MCF 10A (cell line): Measurements from ENCODE around the gene KIF5A. TPM values are rescaled to one million over a fixed set of nuclear protein-coding genes. Genes with fewer than 3 reads are reported as not detected.
A peak's percentile ranks its signal among the peaks of the same experiment; 100 is the strongest.

Source experiments
- BruUV-seq: library from RNA; stranded (reverse); fragments of 400-500 nt; replicated peaks from 2 replicates; lab custom pipeline; 2021; lab: Mats Ljungman, UMichigan
- CTCF ChIA-PET: fragments of 300-600 bp; sonication (Branson Sonifier 250); formaldehyde crosslinking; extraction: SDS; loops from one replicate; lab custom pipeline; 2021; ENCODE audit warnings: antibody characterized with exemption, inconsistent platforms; lab: Yijun Ruan, JAX
- POLR2A ChIA-PET: fragments of 300-600, 350-650 bp; sonication (Branson Sonifier 250); formaldehyde crosslinking; extraction: SDS; loops from one replicate; lab custom pipeline; 2020; ENCODE audit warnings: antibody characterized with exemption, inconsistent platforms; lab: Yijun Ruan, JAX
- DNase-seq: peaks from one replicate; pipeline ENCODE4 v3.0.0-alpha.2; 2018; ENCODE audit not compliant: unreplicated experiment
- H3K27ac Mint-ChIP-seq: one replicate; pipeline ENCODE4 v1.8.0; 2022; ENCODE audit warnings: mild to moderate bottlenecking, low read depth, mixed read lengths; ENCODE audit not compliant: unreplicated experiment
- H3K27me3 Mint-ChIP-seq: one replicate; pipeline ENCODE4 v1.8.0; 2022; ENCODE audit warnings: mixed read lengths; ENCODE audit not compliant: insufficient read depth, unreplicated experiment
- H3K36me3 Mint-ChIP-seq: one replicate; pipeline ENCODE4 v1.8.0; 2022; ENCODE audit warnings: mild to moderate bottlenecking, moderate library complexity, mixed read lengths; ENCODE audit not compliant: insufficient read depth, unreplicated experiment
- H3K4me1 Mint-ChIP-seq: one replicate; pipeline ENCODE4 v1.8.0; 2022; ENCODE audit warnings: mixed read lengths; ENCODE audit not compliant: insufficient read depth, unreplicated experiment
- H3K4me3 Mint-ChIP-seq: one replicate; pipeline ENCODE4 v1.8.0; 2022; ENCODE audit warnings: mild to moderate bottlenecking, moderate library complexity, mixed read lengths; ENCODE audit not compliant: unreplicated experiment
- H3K9me3 Mint-ChIP-seq: one replicate; pipeline ENCODE4 v1.8.0; 2022; ENCODE audit warnings: mixed read lengths; ENCODE audit not compliant: unreplicated experiment
- CTCF ChIP-seq: fragments of 200-600 bp; IDR thresholded peaks from one replicate; pipeline ENCODE4 v1.8.0; 2022; ENCODE audit warnings: antibody characterized with exemption, mild to moderate bottlenecking; ENCODE audit not compliant: unreplicated experiment
- intact Hi-C: fragments of 100-400 bp; cut with micrococcal nuclease; formaldehyde crosslinking; loops from 2 replicates; pipeline ENCODE4 v1.14.1; 2022
- total RNA-seq: library from RNA; stranded (reverse); gene quantifications from 2 replicates; pipeline ENCODE4 v1.2.3, GENCODE V29; 2022

Gene KIF5A
- total RNA-seq, 1 experiment from 2014 or later, result 0.56 TPM

DNA sequence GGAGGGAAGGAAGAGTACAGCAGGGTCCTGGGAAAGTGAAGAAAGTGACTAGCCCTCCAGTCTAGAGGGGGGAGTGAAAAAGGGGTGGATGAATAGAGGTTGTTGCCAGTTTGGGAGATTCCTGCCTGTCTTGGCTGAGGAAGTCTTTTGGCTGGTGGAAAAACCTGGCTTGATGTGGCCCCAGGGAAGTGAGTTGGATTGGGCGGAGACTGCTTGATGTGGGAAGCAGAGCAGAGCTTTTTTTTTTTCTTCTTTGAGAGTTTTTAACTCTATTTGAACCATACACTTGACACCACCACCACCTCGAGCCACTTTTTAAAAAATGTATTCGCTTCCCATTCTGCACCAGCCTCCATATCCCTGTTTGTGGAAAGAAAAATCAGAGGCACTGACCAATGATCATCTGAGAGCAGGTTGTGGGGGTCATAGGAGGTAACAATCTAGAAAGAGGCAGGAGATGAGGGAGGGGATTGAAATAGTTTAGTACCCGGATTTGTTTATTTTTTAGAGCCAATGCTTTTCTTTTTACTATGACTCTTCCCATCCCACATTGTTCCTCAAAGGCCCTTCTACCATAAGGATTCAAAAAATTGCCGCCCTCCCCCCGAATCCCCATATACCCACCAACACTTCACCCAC lies 54.1 kb downstream of the KIF5A start:
- Mint-ChIP-seq H3K4me3 (peak overlapping the region; percentile 64), H3K36me3 (peaks cover 23% of the 10 kb centered on the region), H3K4me1 (peaks cover 13% of the 10 kb centered on the region), H3K9me3 (no peaks in the 10 kb centered on the region), H3K27me3 (no peaks in the 10 kb centered on the region), H3K27ac (no peak overlapping the region)
- no TSS peak for BruUV-seq
- no peak for TF ChIP-seq CTCF
- intact Hi-C loops, result no loop called here
- peak; percentile 26 for DNase-seq
- ChIA-PET CTCF (interaction anchor here (0.7 to 1.8 kb wide), 2 partner anchors 16 to 21 kb away, joined by 3 to 9 read pairs; no protein-coding TSS in a partner anchor), POLR2A (interaction anchor here (0.7 to 1.3 kb wide), 6 partner anchors 11 to 83 kb away, joined by 3 to 6 read pairs (median 4); partner anchors contain the start of genes DCTN2, DDIT3 and PIP4K2C)

DNA sequence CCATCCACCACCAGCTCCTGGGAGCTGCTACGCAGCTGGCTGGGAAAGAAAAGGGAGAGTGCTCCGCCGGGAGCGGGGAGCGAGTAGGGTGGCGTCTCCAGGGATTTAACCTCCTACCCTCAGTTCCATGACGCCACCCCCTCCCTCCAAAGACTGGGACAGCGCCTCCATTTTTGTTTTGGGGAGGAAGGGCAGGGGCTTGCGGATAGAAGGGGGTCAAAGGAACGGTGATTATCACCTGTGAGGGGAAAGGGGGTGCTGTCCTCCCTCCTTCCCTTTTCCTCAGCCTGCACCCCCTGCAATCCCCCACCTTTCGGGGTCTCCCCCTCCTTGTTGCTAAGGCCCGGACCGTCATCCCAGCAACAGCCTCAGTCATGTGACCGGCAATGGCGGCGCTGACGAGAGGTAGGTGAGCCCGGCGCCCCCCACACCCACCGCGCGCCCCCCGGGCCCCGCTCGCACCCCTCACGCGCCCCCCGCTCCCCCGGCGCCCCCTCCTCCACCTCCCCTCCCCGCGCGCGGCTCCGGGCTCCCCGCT lies 54.7 kb downstream of the KIF5A start, which contains the start of gene DTX3:
Gene DTX3, plus strand, starts transcription at position 371 of the 538 bp plus-strand sequence. CDS start 1,694 bp downstream, outside the sequence.
- H3K36me3 Mint-ChIP-seq, result peaks cover 19% of the 10 kb centered on the region
- intact Hi-C loops, result no loop called here
- no TSS peak for BruUV-seq

DNA sequence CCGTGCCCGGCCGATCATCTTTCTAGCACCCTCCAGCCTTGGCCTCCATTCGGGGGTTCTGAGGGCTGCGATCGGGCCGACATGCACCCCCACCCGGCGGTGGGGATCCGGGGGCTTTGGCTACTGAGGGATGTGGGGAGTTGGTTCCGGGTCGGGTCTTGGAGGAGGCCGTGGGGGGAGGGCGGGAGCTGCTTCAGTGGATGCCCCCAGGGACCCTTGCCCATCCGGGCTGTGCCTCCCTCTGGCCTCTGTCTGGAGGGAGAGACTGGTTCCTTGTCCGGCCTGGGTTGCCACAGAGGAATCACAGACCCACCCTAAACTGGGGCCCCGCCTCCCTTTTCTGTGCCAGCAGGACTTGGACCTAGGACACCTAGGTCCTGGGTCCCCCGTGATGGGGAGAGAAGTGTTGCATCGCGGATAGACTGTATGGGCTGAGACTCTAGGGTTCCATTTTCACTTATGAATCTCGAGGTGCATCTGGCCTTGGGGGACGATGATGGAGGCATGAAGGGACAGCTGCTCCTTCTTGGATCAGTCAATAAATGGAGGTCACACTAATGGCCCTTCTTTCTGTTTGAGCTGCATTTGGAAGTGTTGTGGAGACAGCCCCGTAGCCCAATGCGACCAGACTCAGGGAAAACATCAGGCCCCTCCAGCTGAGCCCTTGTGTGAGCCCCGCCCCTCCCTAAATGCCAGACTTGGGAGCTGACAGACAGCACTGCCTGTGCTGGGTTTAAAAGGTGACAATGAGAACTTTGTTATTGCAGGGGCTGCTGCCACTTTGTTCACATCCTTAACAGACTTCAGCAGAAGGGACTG lies 55.4 kb downstream of the KIF5A start:
- H3K4me1 Mint-ChIP-seq, result peaks cover 13% of the 10 kb centered on the region
- H3K4me3 Mint-ChIP-seq, result peak overlapping the region; percentile 64
- no peak for TF ChIP-seq CTCF
- POLR2A ChIA-PET, result interaction anchor here (1.0 to 1.1 kb wide), 2 partner anchors 12 to 14 kb away, joined by 3 read pairs; no protein-coding TSS in a partner anchor
- intact Hi-C loops, result no loop called here
- no peaks in the 10 kb centered on the region for H3K27me3 Mint-ChIP-seq
- CTCF ChIA-PET, result interaction anchor here (1.3 to 4.5 kb wide), 3 partner anchors 17 to 28 kb away, joined by 4 to 30 read pairs (median 4); partner anchors contain the start of gene B4GALNT1
- no peak for DNase-seq
- no TSS peak for BruUV-seq
- H3K27ac Mint-ChIP-seq, result no peak overlapping the region
- H3K9me3 Mint-ChIP-seq, result no peaks in the 10 kb centered on the region
- peaks cover 14% of the 10 kb centered on the region for H3K36me3 Mint-ChIP-seq

More for the DNA sequence above, 54.7 kb downstream of the KIF5A start, which contains the start of gene DTX3:
- H3K27ac Mint-ChIP-seq, result no peak within 1 kb of the TSS
- H3K27me3 Mint-ChIP-seq, result no peaks in the 10 kb centered on the region
- H3K4me1 Mint-ChIP-seq, result peaks cover 13% of the 10 kb centered on the region
- no peak for DNase-seq
- peak within 1 kb of the TSS; percentile 64 for H3K4me3 Mint-ChIP-seq
- no peaks in the 10 kb centered on the region for H3K9me3 Mint-ChIP-seq
- TF ChIP-seq CTCF, result no peak
- ChIA-PET POLR2A (interaction anchor here (0.7 to 1.3 kb wide), 3 partner anchors 11 to 14 kb away, joined by 3 to 6 read pairs (median 5); partner anchors contain the start of gene PIP4K2C), CTCF (interaction anchor here (4.5 kb wide), 1 partner anchor 21 kb away, joined by 30 read pairs; no protein-coding TSS in a partner anchor)
